Transverse colon (tissue), 4 donors: ENCODE data around the gene CAMSAP3. TPM values are rescaled to one million over a fixed set of nuclear protein-coding genes. Genes with fewer than 3 reads are reported as not detected.

Experiments used
- DNase-seq: peaks from one replicate; pipeline ENCODE4 v3.0.0-alpha.2; 2019
- H3K27ac ChIP-seq, 4 donors: fragments of 200-600 bp; sonication (generic); 2 replicates each; pipeline ENCODE4 v1.5.1; 2016 to 2018; ENCODE audit warnings: inconsistent platforms in 4 of 4
- H3K27me3 ChIP-seq: fragments of 200-600 bp; sonication (generic); 2 replicates; pipeline ENCODE4 v1.5.1; 2017; ENCODE audit warnings: inconsistent platforms
- H3K36me3 ChIP-seq, 4 donors: fragments of 200-600 bp; sonication (generic); 2 replicates each; pipeline ENCODE4 v1.5.1; 2017 to 2019; ENCODE audit warnings: inconsistent platforms in 4 of 4
- H3K4me1 ChIP-seq, 4 donors: fragments of 200-600 bp; sonication (generic); 2 replicates each; pipeline ENCODE4 v1.5.1; 2017 to 2020; ENCODE audit warnings: inconsistent platforms in 4 of 4
- H3K4me3 ChIP-seq, 4 donors: fragments of 200-600 bp; sonication (generic); 1 replicate in 1 of 4; 2 replicates in 3 of 4; pipeline versions ENCODE4 v1.5.1 to v1.6.1; 2017 to 2019; ENCODE audit warnings: inconsistent platforms in 4 of 4
- H3K9me3 ChIP-seq, 2 donors: fragments of 200-600 bp; sonication (generic); 2 replicates each; pipeline ENCODE4 v1.5.1; 2017 to 2019; ENCODE audit warnings: inconsistent platforms in 2 of 2
- CTCF ChIP-seq, 5 experiments: fragments of 200-600 bp in 3 of 5; fragments of 450-650 bp in 2 of 5; sonication (generic) in 3 of 5; IDR thresholded peaks; 1 replicate in 2 of 5; 2 replicates in 3 of 5; pipeline ENCODE4 v1.5.1; 2016 to 2017; ENCODE audit warnings: antibody characterized with exemption in 5 of 5, inconsistent platforms in 3 of 5, mild to moderate bottlenecking in 2 of 5, moderate library complexity in 1 of 5
- EP300 ChIP-seq: sonication (generic); formaldehyde crosslinking; IDR thresholded peaks from one replicate; pipeline ENCODE4 v1.6.1; 2017; ENCODE audit warnings: antibody characterized with exemption, low read depth
- POLR2A ChIP-seq: fragments of 450-650 bp; IDR thresholded peaks from one replicate; pipeline ENCODE4 v1.6.1; 2016; ENCODE audit warnings: antibody characterized with exemption, mild to moderate bottlenecking, moderate library complexity
- POLR2AphosphoS5 ChIP-seq, 3 donors: sonication (generic); formaldehyde crosslinking; IDR thresholded peaks; one replicate each; pipeline ENCODE4 v1.6.1; 2016; ENCODE audit warnings: antibody characterized with exemption in 3 of 3
- WGBS, 2 donors: methylation state at CpG; one replicate each; pipeline ENCODE4 v1.1.5; 2018; ENCODE audit warnings: low coverage in 1 of 2; 5-methylcytosine and 5-hydroxymethylcytosine counted together
- in situ Hi-C, 4 donors: fragments of 200-750 bp; cut with MboI; loops; one replicate each; pipeline versions ENCODE4 v1.15.0 to v1.15.1; 2017; ENCODE audit warnings: low sequenced_read_pairs in 3 of 4, low pct_ligation_motif_present in 1 of 4, low pct_unique_long_range_greater_than_20kb in 1 of 4
- intact Hi-C: fragments of 100-400 bp; cut with DNase I; formaldehyde crosslinking; loops from one replicate; pipeline ENCODE4 v1.15.1; 2023; ENCODE audit warnings: low total_unique reads
- total RNA-seq, 4 donors: library from RNA; depleted of rRNA; stranded (reverse); fragments of >200 nt; gene quantifications; one replicate each; pipeline ENCODE4 v1.1.0, GENCODE V29; 2016

CAMSAP3 gene
- total RNA-seq, 4 donors from 2014 or later: 36.2 to 114 (median 61.6) TPM

- Histone ChIP-seq H3K9me3 (no peaks in the 10 kb centered on the region), H3K27me3 (peaks cover 11% of the 10 kb centered on the region), H3K4me3 (peak within 1 kb of the TSS; percentile 49 to 80 (median 66)), H3K4me1 (peaks cover 0 to 8% (median 5%) of the 10 kb centered on the region in 4 donors), H3K27ac (peak within 1 kb of the TSS; percentile 83 to 93 (median 88)), H3K36me3 (no peaks in the 10 kb centered on the region)
- WGBS, 2 donors: 10% methylated on average over 26 of the region's 61 CpGs; no CpG with 5 or more reads in 1 of the 2 donors
- in situ Hi-C loops (no loop called here), intact Hi-C loops (no loop called here)
- peak; percentile 93 for DNase-seq
- TF ChIP-seq POLR2A: peak; percentile 81
- TF ChIP-seq CTCF (IDR thresholded peaks at IDR 0.05): peak; percentile 13 to 75 (median 28)
- TF ChIP-seq EP300: no peak
- TF ChIP-seq POLR2AphosphoS5 (IDR thresholded peaks at IDR 0.05): peak; percentile 50 to 92 (median 87)
Measured at GRCh38 chr19:7636691-7637373, 41.2 kb downstream of the CAMSAP3 start, which contains the start of gene STXBP2. STXBP2 (plus strand) TSS chr19:7637110; CDS start chr19:7637150, 40 bp downstream.

- DNase-seq: peak; percentile 59
- WGBS, 2 donors: 37% methylated on average over 21 of the region's 30 CpGs; no CpG with 5 or more reads in 1 of the 2 donors
- intact Hi-C loops: no loop called here
- H3K4me3 ChIP-seq: peak overlapping the region; percentile 49 to 80 (median 66)
- H3K4me1 ChIP-seq: peaks cover 0 to 8% (median 5%) of the 10 kb centered on the region in 4 donors
- TF ChIP-seq CTCF (IDR thresholded peaks at IDR 0.05) (no peak), POLR2AphosphoS5 (IDR thresholded peaks at IDR 0.05) (no peak), EP300 (no peak), POLR2A (no peak)
- no peaks in the 10 kb centered on the region for H3K9me3 ChIP-seq
- in situ Hi-C loops: no loop called here
- peak overlapping the region; percentile 83 to 93 (median 88) for H3K27ac ChIP-seq
- H3K27me3 ChIP-seq: peaks cover 11% of the 10 kb centered on the region
- H3K36me3 ChIP-seq: no peaks in the 10 kb centered on the region
Measured at GRCh38 chr19:7637374-7638256, 42.0 kb downstream of the CAMSAP3 start.

GRCh38 chr19:7638802-7639465 is 43.3 kb downstream of the CAMSAP3 start:
- DNase-seq: no peak
- in situ Hi-C loops (no loop called here), intact Hi-C loops (no loop called here)
- Histone ChIP-seq H3K4me3 (no peak overlapping the region), H3K36me3 (no peaks in the 10 kb centered on the region), H3K9me3 (no peaks in the 10 kb centered on the region), H3K27ac (no peak overlapping the region), H3K4me1 (peaks cover 0 to 8% (median 5%) of the 10 kb centered on the region in 4 donors), H3K27me3 (peaks cover 11% of the 10 kb centered on the region)
- TF ChIP-seq POLR2AphosphoS5 (IDR thresholded peaks at IDR 0.05) (no peak), POLR2A (no peak), CTCF (IDR thresholded peaks at IDR 0.05) (no peak), EP300 (no peak)
- 81% methylated on average over 12 of the region's 12 CpGs; no CpG with 5 or more reads in 1 of the 2 donors for WGBS, 2 donors

GRCh38 chr19:7639863-7640348 is 44.2 kb downstream of the CAMSAP3 start:
- Histone ChIP-seq H3K36me3 (no peaks in the 10 kb centered on the region), H3K27me3 (peaks cover 11% of the 10 kb centered on the region), H3K27ac (no peak overlapping the region), H3K4me1 (peaks cover 0 to 8% (median 5%) of the 10 kb centered on the region in 4 donors), H3K4me3 (no peak overlapping the region), H3K9me3 (no peaks in the 10 kb centered on the region)
- TF ChIP-seq EP300: no peak
- no peak for TF ChIP-seq POLR2AphosphoS5 (IDR thresholded peaks at IDR 0.05)
- no peak for TF ChIP-seq POLR2A
- no peak for TF ChIP-seq CTCF (IDR thresholded peaks at IDR 0.05)
- in situ Hi-C loops: no loop called here
- DNase-seq: no peak
- intact Hi-C loops: no loop called here
- WGBS, 2 donors: 98 to 100% methylated on average over 8 to 13 of the region's 13 CpGs
